ENCODE measurements around the gene GPC1. TPM values are rescaled to one million over a fixed set of nuclear protein-coding genes. Genes with fewer than 3 reads are reported as not detected.

Gene GPC1
- total and polyA plus RNA-seq, 2 of the 4 experiments (the other 2 are of a cell fraction) = 16.0 to 211 TPM

- intact Hi-C loops (cut with micrococcal nuclease) = no loop called here
- ATAC-seq (ENCODE audit: low read depth) (no peak), DNase-seq (no peak)
- TF ChIP-seq RAD21 (IDR thresholded peaks at IDR 0.05; ENCODE audit: low read length) = no peak
- TF ChIP-seq RCOR1 (IDR thresholded peaks at IDR 0.05; ENCODE audit: insufficient replicate concordance, low read length) = no peak
- no peak for TF ChIP-seq MAZ (IDR thresholded peaks at IDR 0.05; ENCODE audit: borderline replicate concordance, low read depth, low read length)
- TF ChIP-seq RFX5 (IDR thresholded peaks at IDR 0.05; ENCODE audit: low read depth, low read length) = no peak
- TF ChIP-seq FOS (IDR thresholded peaks at IDR 0.05; ENCODE audit: low read depth, low read length) = no peak
- H4K20me1 ChIP-seq (ENCODE audit: insufficient read depth, low read length) = no peaks in the 10 kb centered on the region
- no peak overlapping the region for H3K23ac ChIP-seq (ENCODE audit: low read depth, low read length)
- no peaks in the 10 kb centered on the region; the same call in 1 of the 2 replicates for H3K4me1 ChIP-seq (ENCODE audit: control insufficient read depth, insufficient read depth, low read length)
- dilution Hi-C loops (cut with HindIII; ENCODE audit: low sequenced_read_pairs, unreplicated experiment) = no loop called here
- H3K56ac ChIP-seq (ENCODE audit: extremely low read depth, insufficient read depth, low read length) = no peak overlapping the region
- H2BK5ac ChIP-seq (ENCODE audit: low read depth, low read length, poor library complexity, severe bottlenecking) = no peak overlapping the region
- no peak overlapping the region for H4K5ac ChIP-seq (ENCODE audit: low read depth, low read length)
- no peak overlapping the region for H3K18ac ChIP-seq (ENCODE audit: low read depth, low read length)
- BruUV-seq (replicated peaks) = no TSS peak
- H2BK120ac ChIP-seq (ENCODE audit: low read depth, low read length) = no peak overlapping the region
- H3K14ac ChIP-seq (replicated peaks; ENCODE audit: low read depth, low read length) = no peak overlapping the region
- H4K91ac ChIP-seq (ENCODE audit: insufficient read depth, low read depth, low read length) = no peak overlapping the region
- H4K8ac ChIP-seq (ENCODE audit: low read depth in 2 of 2, low read length in 2 of 2) = no peak overlapping the region
- no peak overlapping the region for H2BK20ac ChIP-seq (ENCODE audit: low read depth, low read length)
- H3K27ac ChIP-seq (ENCODE audit: insufficient read depth, low read length) = no peak overlapping the region
- no peak overlapping the region for H2BK15ac ChIP-seq (ENCODE audit: low read depth, low read length)
- H3K36me3 ChIP-seq (ENCODE audit: control insufficient read depth, insufficient read depth, low read length) = no peaks in the 10 kb centered on the region
- H2AK9ac ChIP-seq (replicated peaks; ENCODE audit: low read depth, low read length, poor library complexity) = no peak overlapping the region
- H3K9ac ChIP-seq (ENCODE audit: low read depth, low read length) = no peak overlapping the region
- H3K4ac ChIP-seq (ENCODE audit: low read depth, low read length) = no peak overlapping the region
- ChIA-PET CTCF (no interaction called here), POLR2A (ENCODE audit: unreplicated experiment) (no interaction called here)
- H3K79me1 ChIP-seq (ENCODE audit: low read depth in 1 of 2, low read length in 2 of 2) = no peaks in the 10 kb centered on the region
- H3K4me2 ChIP-seq (ENCODE audit: low read depth, low read length) = no peak overlapping the region
- no peaks in the 10 kb centered on the region for H3K9me3 ChIP-seq (ENCODE audit: control insufficient read depth, insufficient read depth, low read length)
- 83% methylated on average over 10 of the region's 21 CpGs; no CpG with 5 or more reads in 1 of the 2 experiments for WGBS, 2 experiments (ENCODE audit: extremely low coverage in 2 of 2, insufficient read length in 1 of 2)
- H3K27me3 ChIP-seq (ENCODE audit: control insufficient read depth, insufficient read depth, low read length) = no peaks in the 10 kb centered on the region; the same call in 1 of the 2 replicates
- H3K4me3 ChIP-seq (ENCODE audit: insufficient read depth, low read depth, low read length) = no peak overlapping the region
- in situ Hi-C loops (cut with MboI; ENCODE audit: low sequenced_read_pairs) = no loop called here
- no peak overlapping the region for H2AK5ac ChIP-seq (ENCODE audit: low read depth, low read length)
- H3K9me1 ChIP-seq (ENCODE audit: insufficient read depth, low read length) = no peaks in the 10 kb centered on the region
- H2AFZ ChIP-seq (replicated peaks; ENCODE audit: low read length, poor library complexity) = no peak overlapping the region
These were observed 24.7 kb upstream of the GPC1 start for GRCh38 chr2:240410808-240411207.
